Measurements from ENCODE around the gene AADACL4.

AADACL4 gene

GRCh38 chr1:12629511-12629956 is 14.4 kb upstream of the AADACL4 start:
- no peaks in the 10 kb centered on the region for H3K27me3 ChIP-seq (ENCODE audit: insufficient read depth, low read length, poor library complexity)
- no peaks in the 10 kb centered on the region for H4K20me1 ChIP-seq (ENCODE audit: insufficient read depth, low read length)
- DNase-seq: no peak
- no peak overlapping the region for H3K4me2 ChIP-seq (ENCODE audit: insufficient read depth, low read length)
- no peak overlapping the region for H3K4me3 ChIP-seq (ENCODE audit: low read depth in 1 of 2, low read length in 2 of 2)
- no peaks in the 10 kb centered on the region for H3K79me2 ChIP-seq (ENCODE audit: insufficient read depth, low read length)
- H3K9ac ChIP-seq (ENCODE audit: low read depth, low read length): no peak overlapping the region
- H2AFZ ChIP-seq (ENCODE audit: low read depth, low read length): no peak overlapping the region
- no peaks in the 10 kb centered on the region for H3K36me3 ChIP-seq (ENCODE audit: insufficient read depth, low read length)
- H3K9me3 ChIP-seq (ENCODE audit: insufficient read depth, low read length, severe bottlenecking): no peaks in the 10 kb centered on the region
- H3K27ac ChIP-seq (ENCODE audit: low read length): no peak overlapping the region
- TF ChIP-seq EZH2 (IDR thresholded peaks at IDR 0.05; ENCODE audit: borderline replicate concordance, low read depth, low read length, severe bottlenecking) (no peak), CTCF (IDR thresholded peaks at IDR 0.05; ENCODE audit: borderline replicate concordance, extremely low read depth, low read length, poor library complexity, severe bottlenecking) (no peak)
- H3K4me1 ChIP-seq (ENCODE audit: insufficient read depth, low read length): no peaks in the 10 kb centered on the region
- no peak for ATAC-seq (ENCODE audit: insufficient read depth, low read depth)

DNA sequence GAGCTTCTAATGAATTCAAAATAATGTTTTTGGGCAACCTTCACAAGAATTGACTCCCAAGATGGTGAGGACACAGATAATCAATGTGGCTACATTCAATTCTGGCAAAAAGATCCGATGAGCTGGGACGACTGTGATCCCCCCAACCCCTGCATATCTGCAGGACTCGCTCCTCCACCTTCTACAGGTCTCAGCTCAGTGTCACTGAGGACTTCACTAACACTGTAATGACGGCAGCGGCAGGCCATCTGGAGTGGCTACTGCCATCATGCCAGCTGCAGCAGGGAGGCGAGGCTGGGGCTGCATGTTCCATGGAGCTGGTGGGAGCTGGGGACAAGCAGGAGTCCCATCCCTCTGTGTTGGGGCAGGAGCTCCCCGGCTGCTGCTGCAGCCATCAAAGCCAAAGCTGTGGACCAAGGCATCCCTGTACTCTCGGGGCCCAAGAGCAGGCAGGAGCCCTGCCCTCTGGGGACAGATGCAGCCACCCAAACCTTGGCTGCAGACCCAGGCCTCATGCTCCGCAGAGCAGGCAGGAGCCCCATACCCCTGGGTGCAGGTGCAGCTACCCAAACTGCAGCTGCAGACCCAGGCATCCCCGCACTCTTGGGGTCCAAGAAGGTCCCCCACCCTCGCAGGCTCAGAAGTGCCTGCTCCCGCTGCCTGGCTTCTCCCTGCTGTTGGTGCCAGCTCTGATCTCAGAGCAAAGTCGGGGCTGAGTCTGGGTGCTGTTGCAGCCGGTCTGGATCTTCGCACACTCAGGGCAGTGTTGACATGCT is 13.7 kb upstream of the AADACL4 start:
- no peak for ATAC-seq (ENCODE audit: insufficient read depth, low read depth)
- H3K27ac ChIP-seq (ENCODE audit: low read length): no peak overlapping the region
- no peak overlapping the region for H3K4me2 ChIP-seq (ENCODE audit: insufficient read depth, low read length)
- H3K9me3 ChIP-seq (ENCODE audit: insufficient read depth, low read length, severe bottlenecking): no peaks in the 10 kb centered on the region
- DNase-seq: no peak
- TF ChIP-seq CTCF (IDR thresholded peaks at IDR 0.05; ENCODE audit: borderline replicate concordance, extremely low read depth, low read length, poor library complexity, severe bottlenecking) (no peak), EZH2 (IDR thresholded peaks at IDR 0.05; ENCODE audit: borderline replicate concordance, low read depth, low read length, severe bottlenecking) (no peak)
- H3K9ac ChIP-seq (ENCODE audit: low read depth, low read length): no peak overlapping the region
- H3K36me3 ChIP-seq (ENCODE audit: insufficient read depth, low read length): no peaks in the 10 kb centered on the region
- no peaks in the 10 kb centered on the region for H4K20me1 ChIP-seq (ENCODE audit: insufficient read depth, low read length)
- H2AFZ ChIP-seq (ENCODE audit: low read depth, low read length): no peak overlapping the region
- no peaks in the 10 kb centered on the region for H3K27me3 ChIP-seq (ENCODE audit: insufficient read depth, low read length, poor library complexity)
- no peaks in the 10 kb centered on the region for H3K79me2 ChIP-seq (ENCODE audit: insufficient read depth, low read length)
- H3K4me3 ChIP-seq (ENCODE audit: low read depth in 1 of 2, low read length in 2 of 2): no peak overlapping the region
- no peaks in the 10 kb centered on the region for H3K4me1 ChIP-seq (ENCODE audit: insufficient read depth, low read length)

DNA sequence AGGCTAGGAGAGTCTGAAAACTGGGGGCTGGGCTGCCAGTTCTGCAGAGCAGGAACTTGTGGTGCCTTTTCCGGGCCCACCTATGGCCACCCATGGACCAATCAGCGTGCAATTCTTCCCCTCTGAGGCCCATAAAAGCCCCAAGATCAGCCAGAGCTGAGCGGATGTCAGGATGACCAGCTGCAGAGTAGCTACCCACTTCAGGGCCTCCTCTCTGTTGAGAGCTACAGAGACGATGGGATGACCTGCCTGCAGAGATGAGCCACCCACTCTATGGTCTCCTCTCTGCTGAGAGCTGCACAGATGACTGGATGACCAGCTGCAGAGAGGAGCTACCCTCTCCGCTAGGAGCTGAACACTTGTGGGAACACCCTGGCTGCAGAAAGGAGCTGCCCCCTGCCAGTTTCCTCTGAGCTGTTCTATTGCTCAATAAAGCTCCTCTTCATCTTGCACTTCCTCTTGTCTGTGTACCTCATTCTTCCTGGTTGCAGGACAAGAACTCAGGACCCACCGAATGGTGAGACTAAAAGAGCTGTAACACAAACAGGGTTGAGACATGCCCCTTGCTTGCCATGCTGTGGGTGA is 12.8 kb upstream of the AADACL4 start:
- no peak overlapping the region for H3K4me2 ChIP-seq (ENCODE audit: insufficient read depth, low read length)
- H3K9me3 ChIP-seq (ENCODE audit: insufficient read depth, low read length, severe bottlenecking): no peaks in the 10 kb centered on the region
- no peaks in the 10 kb centered on the region for H3K79me2 ChIP-seq (ENCODE audit: insufficient read depth, low read length)
- DNase-seq (no peak), ATAC-seq (ENCODE audit: insufficient read depth, low read depth) (no peak)
- no peak overlapping the region for H3K27ac ChIP-seq (ENCODE audit: low read length)
- TF ChIP-seq EZH2 (IDR thresholded peaks at IDR 0.05; ENCODE audit: borderline replicate concordance, low read depth, low read length, severe bottlenecking): no peak
- no peak for TF ChIP-seq CTCF (IDR thresholded peaks at IDR 0.05; ENCODE audit: borderline replicate concordance, extremely low read depth, low read length, poor library complexity, severe bottlenecking)
- no peaks in the 10 kb centered on the region for H3K4me1 ChIP-seq (ENCODE audit: insufficient read depth, low read length)
- H3K27me3 ChIP-seq (ENCODE audit: insufficient read depth, low read length, poor library complexity): no peaks in the 10 kb centered on the region
- H3K36me3 ChIP-seq (ENCODE audit: insufficient read depth, low read length): no peaks in the 10 kb centered on the region
- no peaks in the 10 kb centered on the region for H4K20me1 ChIP-seq (ENCODE audit: insufficient read depth, low read length)
- H2AFZ ChIP-seq (ENCODE audit: low read depth, low read length): no peak overlapping the region
- H3K9ac ChIP-seq (ENCODE audit: low read depth, low read length): no peak overlapping the region
- no peak overlapping the region for H3K4me3 ChIP-seq (ENCODE audit: low read depth in 1 of 2, low read length in 2 of 2)
